GM19193 (cell line): ENCODE measurements around the gene CDH4.

Source experiments
- POLR2A ChIP-seq: IDR thresholded peaks from 4 replicates; pipeline ENCODE4 v1.6.1; 2011; ENCODE audit not compliant: insufficient read depth, insufficient read length; ENCODE audit errors: extremely low read depth

CDH4 gene

DNA sequence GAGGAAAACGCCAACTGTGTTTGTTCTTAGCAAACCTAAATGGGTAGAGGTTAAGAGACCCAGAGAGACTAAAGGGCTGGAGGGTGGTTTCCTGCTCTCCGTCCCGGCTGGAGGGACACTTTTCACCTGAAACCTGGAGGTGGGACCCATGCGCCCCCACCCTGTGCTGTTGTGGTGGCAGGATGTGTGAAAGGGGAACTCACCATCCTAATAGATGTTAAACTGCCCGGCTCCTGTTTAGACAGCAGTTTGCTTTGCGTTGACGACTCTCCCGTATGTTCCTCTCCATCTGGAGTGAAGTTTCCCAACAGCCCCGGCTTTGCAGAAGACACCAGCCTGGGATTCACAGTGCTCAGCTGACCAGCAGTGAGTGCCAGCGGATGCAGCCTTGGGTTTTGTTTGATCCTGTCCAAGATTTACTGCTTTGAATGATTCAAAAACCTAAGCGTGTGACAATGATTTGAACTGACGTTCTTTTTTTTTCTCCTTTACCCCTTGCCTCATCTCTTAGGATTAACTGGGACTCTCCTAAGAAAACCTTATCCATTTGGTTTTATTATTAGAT lies 66.0 kb downstream of the CDH4 start:
- TF ChIP-seq POLR2A, result no peak

DNA sequence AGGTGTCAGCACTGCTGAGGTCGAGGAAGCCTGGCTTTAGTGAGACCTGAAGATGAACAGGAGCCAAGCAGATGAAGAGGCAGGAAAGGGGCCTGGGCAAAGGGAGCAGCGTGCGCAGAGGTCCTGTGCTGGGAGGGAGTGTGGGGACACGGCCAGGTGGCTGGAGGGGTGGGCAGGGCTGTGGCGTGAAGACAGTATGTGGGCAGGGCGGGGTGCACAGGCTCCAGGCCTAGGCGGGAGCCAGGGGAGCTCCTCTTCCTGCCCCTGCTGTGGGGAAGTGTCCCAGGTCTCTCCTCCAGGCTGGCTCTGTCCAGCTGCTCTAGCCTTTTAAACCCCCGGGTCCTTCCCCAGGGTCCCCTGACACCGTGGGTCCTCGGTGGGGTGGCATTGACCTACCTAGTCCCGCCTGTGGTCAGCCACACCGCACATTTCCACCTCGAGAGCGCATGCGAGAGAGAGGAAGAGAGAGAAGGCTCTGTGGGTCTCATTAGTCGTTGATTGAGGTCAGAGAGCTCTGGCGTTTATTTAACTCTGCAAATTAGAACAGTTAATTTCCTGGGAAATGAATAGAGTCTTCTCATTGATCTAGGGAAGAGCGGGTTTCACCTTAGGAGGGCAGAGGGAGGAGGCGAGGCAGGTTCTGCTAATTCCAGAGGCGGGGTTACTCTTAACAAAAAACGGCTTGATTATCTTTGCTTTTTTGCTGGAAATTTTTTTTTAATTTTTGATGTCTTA lies 68.8 kb downstream of the CDH4 start:
- TF ChIP-seq POLR2A, result no peak

DNA sequence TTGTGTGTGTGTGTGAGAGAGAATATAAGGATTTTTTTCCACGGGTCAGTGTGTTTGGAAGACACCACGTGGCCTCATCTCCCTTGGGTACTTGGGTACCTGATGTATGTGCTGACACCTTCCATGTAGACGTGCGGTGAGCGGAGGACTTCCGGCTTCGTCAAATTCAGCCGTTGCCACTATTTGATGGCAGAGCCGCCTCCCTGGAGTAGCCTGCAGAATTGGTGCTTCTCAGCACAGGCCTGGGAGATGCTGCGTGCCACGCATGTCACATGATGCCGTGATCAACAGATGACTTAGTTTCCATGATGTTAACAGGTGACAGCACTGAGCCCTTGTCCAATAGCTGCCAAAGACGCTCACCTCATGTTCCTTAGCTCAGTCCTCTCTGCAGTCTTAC lies 69.4 kb downstream of the CDH4 start:
- no peak for TF ChIP-seq POLR2A

DNA sequence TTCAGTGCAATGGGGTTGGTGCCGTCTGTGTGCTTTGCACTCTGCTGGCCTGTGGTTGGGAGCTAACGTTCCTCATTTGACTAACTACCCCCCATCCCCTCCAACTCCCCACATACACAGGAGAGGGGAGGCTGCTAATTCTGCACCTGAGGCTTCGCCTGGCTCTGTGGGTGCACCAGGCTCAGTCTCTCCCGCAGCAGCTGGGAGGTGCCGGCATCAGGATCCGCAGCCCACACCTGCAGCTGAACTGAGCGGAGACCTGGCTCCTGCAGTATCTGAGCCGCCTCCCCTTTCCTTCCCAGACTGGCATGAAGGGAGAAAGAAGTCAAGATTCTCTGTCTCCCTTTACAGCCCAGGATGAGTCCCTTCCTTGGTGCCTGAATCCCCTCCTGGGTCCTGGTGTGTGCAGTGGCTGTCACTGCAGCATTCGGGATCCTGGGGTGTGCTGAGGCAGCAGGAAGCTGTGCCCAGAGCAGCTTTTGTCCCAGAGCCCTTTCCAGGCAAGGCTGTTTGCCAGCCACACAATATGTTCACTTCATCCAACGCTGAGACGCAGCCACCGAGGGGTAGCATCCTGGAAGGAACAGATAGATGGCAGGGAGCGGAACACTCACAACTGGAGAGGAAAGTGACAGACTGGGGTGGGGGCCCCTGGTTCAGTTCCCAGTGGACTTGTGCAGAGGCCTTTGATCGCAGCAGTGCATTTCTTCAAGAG lies 70.2 kb downstream of the CDH4 start:
- TF ChIP-seq POLR2A, result no peak

DNA sequence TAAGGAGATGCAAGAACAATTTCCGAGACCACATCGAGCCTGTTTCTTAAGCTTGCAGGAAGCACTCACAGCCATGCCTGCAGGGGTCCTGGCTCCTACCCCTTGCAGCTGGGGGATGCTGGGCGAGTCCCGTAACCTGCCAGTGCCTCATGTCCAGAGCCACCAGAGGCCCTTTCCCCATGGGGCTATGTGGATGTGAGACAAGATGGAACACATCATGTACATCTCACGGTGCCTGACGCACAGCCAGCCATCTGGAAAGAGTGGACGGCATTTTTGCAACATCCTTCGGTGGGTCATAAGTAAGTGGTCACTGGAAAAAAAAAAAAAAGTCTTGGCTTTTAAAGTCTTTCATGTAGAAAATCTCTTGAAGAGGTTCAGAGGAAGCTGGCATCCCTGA lies 72.8 kb downstream of the CDH4 start:
- no peak for TF ChIP-seq POLR2A

DNA sequence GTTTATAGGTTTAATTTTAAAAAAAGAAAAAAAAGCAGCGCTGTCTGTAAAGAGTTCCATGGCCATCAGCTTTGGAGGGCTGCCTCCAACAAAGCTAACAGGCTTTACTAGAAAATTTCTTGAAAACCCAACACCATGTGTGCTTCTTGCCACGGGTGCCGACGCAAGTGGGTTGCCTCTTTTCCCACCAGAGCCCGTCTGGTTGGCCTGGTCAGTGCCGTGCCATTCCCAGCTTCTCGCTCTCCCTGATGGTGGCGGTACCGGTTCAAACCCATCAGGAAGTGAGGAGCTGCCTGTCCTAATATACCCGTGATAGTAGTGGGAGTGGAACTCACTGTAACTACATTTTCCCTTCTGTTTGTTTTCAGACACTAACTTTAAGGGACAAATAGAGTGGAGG lies 73.7 kb downstream of the CDH4 start:
- no peak for TF ChIP-seq POLR2A

DNA sequence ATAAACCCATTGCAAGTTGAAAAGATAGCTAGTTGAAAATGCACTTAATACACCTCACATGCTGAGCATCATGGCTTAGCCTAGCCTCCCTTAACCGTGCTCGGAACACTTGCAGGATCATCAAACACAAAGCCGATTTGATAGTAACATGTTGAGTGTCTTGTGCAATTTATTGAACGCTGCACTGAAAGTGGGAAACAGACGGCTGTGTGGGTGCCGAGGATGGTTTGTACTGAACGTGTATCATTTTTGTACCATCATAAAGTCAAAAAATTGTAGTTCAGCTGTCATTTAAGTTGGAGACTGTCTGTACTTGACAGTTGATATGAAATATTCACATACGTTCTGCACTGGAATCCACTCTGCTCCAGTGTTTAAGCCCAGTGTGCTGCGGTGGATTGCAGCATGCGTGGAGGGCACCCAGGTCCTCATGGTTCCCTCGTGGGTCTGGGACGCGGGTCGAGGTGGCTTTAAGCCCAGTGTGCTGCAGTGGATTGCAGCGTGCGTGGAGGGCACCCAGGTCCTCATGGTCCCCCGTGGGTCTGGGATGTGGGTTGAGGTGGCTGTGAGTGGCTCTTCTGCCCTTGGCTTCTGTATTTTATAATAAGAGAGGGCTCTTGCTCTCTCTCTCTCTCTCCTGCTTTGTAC lies 77.0 kb downstream of the CDH4 start:
- no peak for TF ChIP-seq POLR2A

DNA sequence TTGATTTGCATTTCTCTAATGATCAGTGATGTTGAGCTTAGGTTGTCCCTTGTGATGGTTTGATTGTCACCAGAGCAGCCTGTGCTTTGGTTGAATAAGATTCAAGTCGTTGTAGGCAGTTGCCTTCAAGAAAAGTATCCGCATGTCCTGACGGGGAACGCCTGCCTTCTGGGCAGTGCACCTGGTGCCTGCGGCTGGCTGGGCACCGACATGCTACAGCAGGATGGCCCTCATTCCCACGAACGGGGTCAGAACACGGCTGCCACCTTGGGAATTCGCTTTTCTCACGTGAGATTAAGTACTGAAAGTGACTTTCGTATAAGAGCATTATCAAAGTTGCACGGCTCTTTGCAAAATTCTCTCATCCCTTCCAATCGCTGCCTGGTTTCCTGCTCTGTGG lies 78.4 kb downstream of the CDH4 start:
- no peak for TF ChIP-seq POLR2A

DNA sequence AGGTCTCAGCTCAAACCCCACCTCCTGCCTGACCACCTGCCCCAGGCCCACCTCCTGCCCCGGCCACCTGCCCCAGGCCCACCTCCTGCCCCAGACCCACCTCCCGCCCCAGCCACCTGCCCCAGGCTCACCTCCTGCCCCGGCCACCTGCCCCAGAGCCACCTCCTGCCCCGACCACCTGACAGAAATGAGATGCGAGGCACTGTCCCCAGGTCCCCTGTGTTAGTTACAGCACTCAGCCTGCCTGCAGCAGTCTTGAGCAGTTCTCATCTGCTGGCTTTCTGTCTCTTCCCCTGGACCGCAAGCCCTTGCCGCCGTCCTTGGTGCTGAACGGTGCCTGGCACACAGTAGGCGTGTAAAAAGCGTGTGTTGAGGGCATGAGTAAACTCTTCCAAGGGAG lies 79.5 kb downstream of the CDH4 start:
- TF ChIP-seq POLR2A, result no peak

DNA sequence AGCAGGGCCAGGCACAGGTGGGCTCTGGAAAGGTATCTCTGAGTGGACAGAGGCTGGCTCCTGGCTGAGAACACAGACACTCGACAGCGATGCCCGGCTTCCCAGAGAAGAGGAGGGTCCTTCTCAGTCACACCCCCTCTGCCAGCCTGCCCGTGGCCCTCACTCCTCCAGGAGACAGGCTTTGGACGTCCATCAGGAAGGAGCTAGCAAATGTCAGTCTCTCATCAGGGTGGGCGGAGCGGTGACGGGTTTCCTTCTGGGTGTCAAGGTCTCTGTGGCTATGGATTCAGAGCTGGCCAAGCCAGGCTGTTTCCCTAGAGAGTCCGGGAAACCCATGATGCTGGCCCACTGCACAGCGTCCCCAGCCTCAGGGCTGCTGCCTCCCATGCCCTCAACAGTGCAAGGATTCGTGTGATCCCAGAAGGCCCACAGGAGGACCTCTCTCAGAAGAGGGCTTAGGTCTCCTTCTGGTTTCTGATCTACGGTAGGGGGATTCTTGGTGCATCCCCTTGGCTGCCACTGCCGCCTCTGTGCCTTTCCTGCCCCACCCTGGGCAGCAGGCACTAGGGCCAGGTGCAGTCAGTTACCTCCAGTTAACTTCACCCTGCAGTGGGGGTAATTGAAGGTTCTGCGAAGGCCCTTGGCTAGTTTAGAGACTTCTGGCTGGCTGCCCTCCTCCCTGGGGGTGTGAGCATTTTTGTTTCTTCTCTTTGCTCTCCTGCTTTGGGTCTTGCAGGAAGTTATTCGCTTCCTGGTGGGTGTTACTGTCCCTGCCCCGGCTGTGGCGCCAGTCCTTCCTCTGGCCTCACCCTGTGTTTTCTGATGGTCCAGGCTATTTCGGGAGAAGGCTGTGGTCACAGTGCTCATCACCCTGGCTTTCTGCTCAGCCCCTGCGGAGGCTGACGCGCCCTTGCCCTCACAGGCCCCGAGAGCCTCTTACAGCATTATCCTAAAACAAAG lies 80.2 kb downstream of the CDH4 start:
- no peak for TF ChIP-seq POLR2A

DNA sequence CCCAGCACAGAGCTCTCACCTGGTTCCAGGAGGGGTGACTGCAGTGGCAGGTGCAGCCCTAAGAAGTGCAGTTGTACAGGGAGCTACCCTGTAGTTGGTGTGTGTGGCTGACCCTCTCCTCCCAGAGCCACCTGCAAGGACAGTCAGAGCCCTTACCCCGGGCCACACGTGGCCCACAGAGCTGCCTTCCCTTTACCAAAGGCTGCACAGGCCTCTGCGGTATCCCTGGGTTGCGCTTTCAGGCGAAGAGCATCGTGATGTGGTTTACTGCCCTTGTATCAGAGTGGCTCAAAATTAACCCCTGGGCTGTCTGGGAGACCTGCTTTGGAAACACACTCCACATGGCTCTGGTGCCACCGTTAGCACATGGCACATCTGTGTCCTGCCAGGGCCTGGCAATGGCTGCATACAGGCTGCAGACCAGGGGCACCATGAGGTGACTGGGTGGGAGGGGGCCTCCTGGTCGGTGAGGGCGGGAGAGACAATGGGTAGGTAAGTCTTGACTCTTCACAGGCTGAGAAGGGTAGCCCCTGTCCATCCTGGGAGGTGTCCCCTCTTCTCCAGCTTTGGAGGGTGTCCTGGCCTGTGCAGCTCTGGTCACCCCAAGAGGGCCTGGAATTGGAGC lies 81.5 kb downstream of the CDH4 start:
- no peak for TF ChIP-seq POLR2A

DNA sequence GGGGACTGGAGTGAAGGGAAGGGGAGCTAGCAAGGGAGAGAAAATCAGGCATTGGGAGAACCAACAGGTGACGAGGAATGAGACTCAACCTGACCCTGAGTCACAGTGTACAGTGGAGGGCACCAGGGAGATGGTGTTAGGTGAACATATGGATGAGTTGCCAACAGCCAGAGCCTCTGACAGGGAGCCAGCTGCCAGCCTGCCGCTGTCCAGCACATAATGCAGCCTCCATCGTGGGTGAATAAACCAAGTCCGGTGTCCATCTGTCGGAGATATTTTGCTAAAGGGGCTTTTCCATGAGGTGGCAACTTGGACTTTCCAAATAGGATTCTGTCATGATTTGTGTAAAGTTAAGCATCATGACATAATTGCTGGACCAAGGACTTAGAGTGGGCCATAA lies 88.1 kb downstream of the CDH4 start:
- no peak for TF ChIP-seq POLR2A

DNA sequence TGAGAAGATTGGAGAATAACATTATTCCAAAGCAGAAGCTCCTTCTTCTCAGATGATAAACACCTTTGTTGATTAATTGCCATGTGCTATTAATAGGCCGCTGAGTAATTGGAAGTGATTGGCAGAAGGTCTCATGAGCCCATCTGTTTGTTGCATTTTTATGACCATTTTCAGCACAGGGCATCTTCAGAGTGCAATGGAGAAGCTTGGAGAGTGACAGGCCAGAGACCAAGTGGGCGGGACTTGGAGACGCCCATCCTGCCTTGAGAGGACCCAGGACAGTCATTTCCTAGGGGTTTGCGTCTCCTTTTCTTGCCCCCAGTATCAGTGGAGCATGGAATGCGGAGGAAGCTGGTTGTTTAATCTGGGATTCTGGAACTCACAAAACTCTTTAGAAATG lies 89.5 kb downstream of the CDH4 start:
- no peak for TF ChIP-seq POLR2A

DNA sequence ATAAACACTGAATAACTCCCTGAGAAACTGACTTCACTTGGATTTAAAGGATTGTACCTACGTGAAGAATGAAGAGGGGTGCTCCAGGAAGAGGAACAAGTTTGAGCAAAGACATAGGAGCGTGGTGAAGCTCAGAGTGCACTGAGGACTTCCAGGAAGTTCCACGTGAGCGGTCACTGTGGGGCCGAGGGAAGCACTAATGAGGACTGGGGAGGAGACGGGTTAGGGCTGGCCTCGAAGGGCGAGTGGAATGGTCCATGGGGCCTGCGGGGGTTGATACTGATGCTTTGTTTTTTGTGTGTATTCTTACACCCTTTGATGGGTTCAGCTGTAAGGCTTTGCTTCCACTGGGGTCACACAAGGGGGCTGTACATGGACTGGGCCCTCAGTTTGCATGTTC lies 91.9 kb downstream of the CDH4 start:
- no peak for TF ChIP-seq POLR2A

DNA sequence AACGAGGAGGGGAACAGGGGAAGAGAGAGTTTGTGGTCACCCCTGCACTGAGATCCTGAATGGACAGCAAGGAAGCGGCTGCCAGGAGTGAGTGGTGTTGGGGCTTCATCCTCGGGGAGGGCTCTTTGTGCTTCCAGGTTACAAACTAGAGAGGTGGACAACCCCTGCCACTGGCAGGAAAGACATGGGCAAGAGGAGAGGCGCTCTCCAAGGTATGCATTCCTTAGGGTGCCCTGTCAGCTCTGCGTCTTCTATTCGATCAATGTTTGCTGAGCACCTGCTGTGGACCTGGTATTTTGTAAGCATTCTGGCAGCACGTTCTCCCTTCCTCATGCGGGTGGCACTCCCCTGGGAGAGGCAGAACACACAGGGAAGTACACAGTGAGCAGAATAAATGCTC lies 93.6 kb downstream of the CDH4 start:
- no peak for TF ChIP-seq POLR2A

DNA sequence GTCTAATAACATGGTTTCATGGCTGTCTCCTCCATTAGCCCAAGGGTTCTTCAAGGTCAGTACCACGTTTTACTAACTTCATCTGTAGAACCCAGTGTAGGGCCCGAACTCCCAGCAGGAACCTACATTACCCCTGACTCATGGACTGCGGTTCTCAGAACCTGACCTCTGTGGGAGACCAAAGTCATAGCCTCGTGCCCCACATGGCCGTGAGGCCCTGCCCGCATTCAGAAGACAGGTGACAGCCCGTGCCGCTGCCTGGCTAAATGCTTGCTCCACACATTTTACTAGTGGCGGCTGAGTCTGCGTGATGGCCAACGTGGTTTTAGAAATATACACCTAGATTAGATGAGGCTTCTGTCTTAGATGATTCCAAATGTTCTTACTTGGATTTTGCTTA lies 94.9 kb downstream of the CDH4 start:
- TF ChIP-seq POLR2A, result no peak
